H1 (cell line): ENCODE results near the gene PROP1. TPM values are rescaled to one million over a fixed set of nuclear protein-coding genes. Genes with fewer than 3 reads are reported as not detected.

Experiments used
- CTCF ChIA-PET: fragments of 300-600 bp; sonication (Branson Sonifier 250); formaldehyde crosslinking; loops from one replicate; lab custom pipeline; 2021; ENCODE audit not compliant: partially characterized antibody; lab: Charles Lee
- POLR2A ChIA-PET: fragments of 300-600 bp; sonication (Branson Sonifier 250); formaldehyde crosslinking; loops from one replicate; lab custom pipeline; 2021; ENCODE audit warnings: inconsistent platforms; ENCODE audit not compliant: partially characterized antibody; lab: Charles Lee
- DNase-seq, 2 experiments: peaks; one replicate each; pipeline versions ENCODE4 v3.0.0 to v3.0.0-alpha.2; 2010 to 2022; ENCODE audit warnings: low spot score in 2 of 2, low read depth in 1 of 2, mixed read lengths in 1 of 2
- FAIRE-seq: peaks from 2 replicates; lab custom pipeline; 2011; peaks lifted over from hg19 to GRCh38; lab: Jason Lieb, UNC
- H2AFZ ChIP-seq: 2 replicates; pipeline ENCODE4 v1.8.1; 2012; ENCODE audit warnings: low read length, inconsistent platforms
- H2AK5ac ChIP-seq: 2 replicates; pipeline ENCODE4 v1.6.1; 2013; ENCODE audit warnings: low read depth, low read length
- H2BK120ac ChIP-seq: replicated peaks from 2 replicates; pipeline ENCODE3; 2013; ENCODE audit warnings: low read depth, low read length, inconsistent platforms
- H2BK12ac ChIP-seq: 2 replicates; pipeline ENCODE4 v1.6.1; 2013; ENCODE audit warnings: low read depth, low read length
- H2BK15ac ChIP-seq: 2 replicates; pipeline ENCODE4 v1.6.1; 2013; ENCODE audit warnings: low read length
- H2BK20ac ChIP-seq: 2 replicates; pipeline ENCODE4 v1.6.1; 2013; ENCODE audit warnings: low read length
- H2BK5ac ChIP-seq: 2 replicates; pipeline ENCODE4 v1.6.1; 2013; ENCODE audit warnings: low read depth, low read length
- H3K14ac ChIP-seq: 2 replicates; pipeline ENCODE4 v1.6.1; 2013; ENCODE audit warnings: inconsistent platforms; ENCODE audit not compliant: insufficient read length
- H3K18ac ChIP-seq: 2 replicates; pipeline ENCODE4 v1.6.1; 2013; ENCODE audit warnings: low read length; ENCODE audit errors: extremely low read depth
- H3K23ac ChIP-seq: 2 replicates; pipeline ENCODE4 v1.6.1; 2013; ENCODE audit warnings: inconsistent platforms; ENCODE audit not compliant: insufficient read length
- H3K23me2 ChIP-seq: 2 replicates; pipeline ENCODE4 v1.6.1; 2013; ENCODE audit warnings: low read depth, low read length
- H3K27ac ChIP-seq: 2 replicates; pipeline ENCODE4 v1.6.1; 2011; ENCODE audit warnings: low read depth, low read length, inconsistent platforms
- H3K27me3 ChIP-seq, 4 experiments: replicated peaks in 1 of 4; 1 replicate in 1 of 4; 2 replicates in 3 of 4; pipeline versions ENCODE4 v1.6.1 to v1.8.1; 2011 to 2013; ENCODE audit warnings: low read length in 3 of 4, mild to moderate bottlenecking in 3 of 4, inconsistent platforms in 2 of 4, mixed read lengths in 2 of 4, moderate library complexity in 1 of 4; ENCODE audit not compliant: control insufficient read depth in 3 of 4, insufficient read depth in 3 of 4; ENCODE audit errors: extremely low read depth in 1 of 4
- H3K36me3 ChIP-seq, 4 experiments: 2 replicates each; pipeline versions ENCODE4 v1.6.1 to v1.8.1; 2011 to 2013; ENCODE audit warnings: mild to moderate bottlenecking in 4 of 4, low read length in 3 of 4, moderate library complexity in 2 of 4, control low read depth in 1 of 4, inconsistent platforms in 1 of 4; ENCODE audit not compliant: insufficient read depth in 4 of 4, control insufficient read depth in 2 of 4
- H3K4ac ChIP-seq: replicated peaks from 2 replicates; pipeline ENCODE3; 2013; ENCODE audit warnings: low read length, low read depth, mixed read lengths, inconsistent platforms; ENCODE audit not compliant: insufficient read length
- H3K4me1 ChIP-seq, 4 experiments: replicated peaks in 1 of 4; 1 replicate in 1 of 4; 2 replicates in 3 of 4; pipeline versions ENCODE4 v1.6.1 to v1.8.1; 2011 to 2013; ENCODE audit warnings: low read length in 3 of 4, inconsistent platforms in 2 of 4, mixed read lengths in 1 of 4; ENCODE audit not compliant: insufficient read depth in 4 of 4, control insufficient read depth in 3 of 4
- H3K4me2 ChIP-seq, 2 experiments: 2 replicates each; pipeline versions ENCODE4 v1.6.1 to v1.8.1; 2011 to 2013; ENCODE audit warnings: low read depth in 2 of 2, low read length in 2 of 2, control low read depth in 1 of 2, inconsistent platforms in 1 of 2, mild to moderate bottlenecking in 1 of 2; ENCODE audit not compliant: insufficient read depth in 1 of 2
- H3K4me3 ChIP-seq, 4 experiments: fragments of 200-600, 300-600 bp in 1 of 4; sonication (generic), shearing (Covaris generic), sonication (Bioruptor Twin) in 1 of 4; 2 replicates each; pipeline versions ENCODE4 v1.5.1 to v1.8.1; 2011 to 2016; ENCODE audit warnings: low read length in 4 of 4, low read depth in 3 of 4, control low read depth in 2 of 4, inconsistent platforms in 2 of 4, mild to moderate bottlenecking in 2 of 4, mixed read lengths in 1 of 4, moderate library complexity in 1 of 4; ENCODE audit not compliant: insufficient read depth in 2 of 4; ENCODE audit errors: extremely low read depth in 1 of 4
- H3K56ac ChIP-seq: replicated peaks from 2 replicates; pipeline ENCODE3; 2013; ENCODE audit warnings: low read depth, mild to moderate bottlenecking, mixed read lengths, low read length, inconsistent platforms; ENCODE audit not compliant: insufficient read length
- H3K79me1 ChIP-seq: 2 replicates; pipeline ENCODE4 v1.6.1; 2013; ENCODE audit warnings: low read depth, low read length, control low read depth
- H3K79me2 ChIP-seq, 2 experiments: 2 replicates each; pipeline versions ENCODE4 v1.6.1 to v1.8.1; 2012 to 2013; ENCODE audit warnings: low read length in 2 of 2, mild to moderate bottlenecking in 2 of 2, inconsistent platforms in 1 of 2; ENCODE audit not compliant: insufficient read depth in 2 of 2, control insufficient read depth in 1 of 2
- H3K9ac ChIP-seq, 4 experiments: replicated peaks in 1 of 4; 1 replicate in 1 of 4; 2 replicates in 3 of 4; pipeline versions ENCODE4 v1.6.1 to v1.8.1; 2011 to 2013; ENCODE audit warnings: low read depth in 3 of 4, low read length in 3 of 4, control low read depth in 2 of 4, mild to moderate bottlenecking in 2 of 4, moderate library complexity in 2 of 4, inconsistent platforms in 1 of 4; ENCODE audit errors: extremely low read depth in 1 of 4
- H3K9me3 ChIP-seq, 2 experiments: 2 replicates each; pipeline versions ENCODE4 v1.6.1 to v1.8.1; 2012 to 2013; ENCODE audit warnings: mild to moderate bottlenecking in 2 of 2, moderate library complexity in 2 of 2, control low read depth in 1 of 2, inconsistent platforms in 1 of 2, low read depth in 1 of 2, low read length in 1 of 2, mixed read lengths in 1 of 2; ENCODE audit not compliant: insufficient read depth in 2 of 2
- H4K20me1 ChIP-seq, 2 experiments: replicated peaks in 1 of 2; 2 replicates each; pipeline versions ENCODE3 to v1.8.1; 2011 to 2013; ENCODE audit warnings: inconsistent platforms in 2 of 2, low read length in 2 of 2, mild to moderate bottlenecking in 1 of 2; ENCODE audit not compliant: insufficient read depth in 2 of 2, control insufficient read depth in 1 of 2
- H4K5ac ChIP-seq: 2 replicates; pipeline ENCODE4 v1.6.1; 2013; ENCODE audit warnings: low read length, low read depth, mixed read lengths, inconsistent platforms; ENCODE audit not compliant: insufficient read length
- H4K8ac ChIP-seq: 2 replicates; pipeline ENCODE4 v1.8.0; 2013; ENCODE audit warnings: mild to moderate bottlenecking, moderate library complexity, low read length, inconsistent platforms; ENCODE audit not compliant: insufficient read depth; ENCODE audit errors: extremely low read depth
- H4K91ac ChIP-seq: replicated peaks from 2 replicates; pipeline ENCODE3; 2013; ENCODE audit warnings: low read length, mixed read lengths, inconsistent platforms; ENCODE audit not compliant: insufficient read length
- ASH2L ChIP-seq: fragments of 200-600, 300-600 bp; sonication (generic); IDR thresholded peaks from one replicate; pipeline ENCODE4 v1.7.1; 2017; ENCODE audit warnings: low read length
- BRCA1 ChIP-seq: IDR thresholded peaks from 2 replicates; pipeline ENCODE4 v1.6.1; 2012; ENCODE audit warnings: low read depth, low read length, improper control_type of control experiment
- EGR1 ChIP-seq: IDR thresholded peaks from 2 replicates; pipeline ENCODE4 v1.6.1; 2011; ENCODE audit warnings: low read depth, low read length, borderline replicate concordance
- HDAC2 ChIP-seq, 2 experiments: fragments of 300-600 bp in 1 of 2; sonication (generic) in 1 of 2; IDR thresholded peaks; 2 replicates each; pipeline ENCODE4 v1.6.1; 2011 to 2012; ENCODE audit warnings: low read depth in 2 of 2, low read length in 2 of 2, mild to moderate bottlenecking in 2 of 2, moderate library complexity in 2 of 2, borderline replicate concordance in 1 of 2, inconsistent platforms in 1 of 2
- JUND ChIP-seq: IDR thresholded peaks from 2 replicates; pipeline ENCODE4 v1.6.1; 2011; ENCODE audit warnings: mild to moderate bottlenecking, improper control_type of control experiment, low read length
- RXRA ChIP-seq: IDR thresholded peaks from 2 replicates; pipeline ENCODE4 v1.6.1; 2011; ENCODE audit warnings: low read depth, mild to moderate bottlenecking, low read length, moderate library complexity; ENCODE audit not compliant: insufficient read depth
- SRF ChIP-seq: IDR thresholded peaks from 2 replicates; pipeline ENCODE4 v1.6.1; 2011; ENCODE audit warnings: mild to moderate bottlenecking, low read depth, low read length, moderate library complexity
- TEAD4 ChIP-seq: IDR thresholded peaks from 2 replicates; pipeline ENCODE4 v1.6.1; 2012; ENCODE audit warnings: low read depth, low read length, inconsistent platforms, mixed read lengths
- WGBS, 2 experiments: shearing (Covaris generic) in 1 of 2; methylation state at CpG; one replicate each; pipeline versions ENCODE4 v1.1.6 to v1.1.7; 2013 to 2015; ENCODE audit warnings: low lambda C conversion rate in 2 of 2, mixed read lengths in 2 of 2, inconsistent platforms in 1 of 2, low coverage in 1 of 2, missing lambda C conversion rate in 1 of 2; ENCODE audit not compliant: insufficient replicate concordance in 2 of 2, insufficient coverage in 1 of 2, insufficient read length in 1 of 2; ENCODE audit errors: extremely low coverage in 1 of 2, missing lambda C conversion rate in 1 of 2; 5-methylcytosine and 5-hydroxymethylcytosine counted together
- polyA plus RNA-seq, 7 experiments: library from polyadenylated mRNA; depleted of rRNA in 3 of 7; stranded (reverse) in 5 of 7; unstranded in 2 of 7; fragments of >200 nt in 5 of 7; fragments of 200-250 nt in 2 of 7; gene quantifications; 1 replicate in 5 of 7; 2 replicates in 1 of 7; 4 replicates in 1 of 7; pipeline versions ENCODE4 v1.2.1 to v1.2.3, GENCODE V29; 2011 to 2013; ENCODE audit warnings: missing spikeins in 2 of 7, mixed read lengths in 2 of 7
- total RNA-seq: library from RNA; stranded (reverse); fragmentation: NEBNext Ultra II Directional; extraction: Animal tissue kit (Norgen Biotek cat#: 25700); gene quantifications from 2 replicates; pipeline ENCODE4 v1.2.1, GENCODE V29; 2021
- TF ChIP-seq, protein P1 (sequence below): IDR thresholded peaks from 2 replicates; pipeline ENCODE4 v1.6.1; 2011; ENCODE audit warnings: low read length, improper control_type of control experiment
- TF ChIP-seq, protein P2 (sequence below): IDR thresholded peaks from 2 replicates; pipeline ENCODE4 v1.6.1; 2012; ENCODE audit warnings: inconsistent platforms

The PROP1 gene
- total and polyA plus RNA-seq, 2 of the 8 experiments (the other 6 are each of a cell fraction or from before 2014, with no cell fraction given), result not detected

DNA sequence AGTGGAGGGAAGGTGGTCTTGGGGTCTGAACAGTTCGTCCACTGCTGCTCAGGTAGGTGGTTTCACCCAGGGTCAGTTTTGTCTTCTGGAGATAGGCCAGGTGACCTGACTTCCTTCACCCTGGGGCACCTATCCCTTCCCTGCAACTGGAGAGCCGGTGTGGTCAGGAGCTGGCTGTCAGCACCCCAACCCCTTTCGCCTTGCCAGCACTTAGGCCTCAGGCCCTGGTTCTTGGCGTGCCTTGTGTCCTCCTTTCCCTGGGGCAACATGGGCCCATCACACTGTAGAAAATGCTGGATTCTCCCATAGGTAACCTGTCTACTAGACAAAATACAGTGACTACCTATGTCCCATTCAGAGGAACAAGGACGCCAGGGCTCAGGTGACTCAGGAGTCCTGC is 13.1 kb downstream of the PROP1 start:
- no peaks in the 10 kb centered on the region for H3K79me1 ChIP-seq
- H3K23ac ChIP-seq, result no peak overlapping the region
- H3K4me2 ChIP-seq, result no peak overlapping the region
- no peaks in the 10 kb centered on the region; the same call in 1 of the 2 replicates for H3K23me2 ChIP-seq
- no peak overlapping the region for H2BK20ac ChIP-seq
- no peaks in the 10 kb centered on the region for H3K79me2 ChIP-seq
- H2AK5ac ChIP-seq, result peak overlapping the region; percentile 13; the same call in 1 of the 2 replicates
- H2BK12ac ChIP-seq, result no peak overlapping the region
- no peak overlapping the region for H2AFZ ChIP-seq
- peak overlapping the region; percentile 38 for H3K4ac ChIP-seq
- H4K8ac ChIP-seq, result 0 out of 2 replicates have a peak overlapping the region, but pooled peaks have one; percentile 0
- TF ChIP-seq JUND (no peak), HDAC2 (IDR thresholded peaks at IDR 0.05; ENCODE audit: borderline replicate concordance in 1 of 2, low read depth in 2 of 2, low read length in 2 of 2) (no peak), SRF (no peak), EGR1 (no peak), TEAD4 (no peak), RXRA (no peak), ASH2L (no peak), BRCA1 (no peak)
- TF ChIP-seq, protein P1, sequence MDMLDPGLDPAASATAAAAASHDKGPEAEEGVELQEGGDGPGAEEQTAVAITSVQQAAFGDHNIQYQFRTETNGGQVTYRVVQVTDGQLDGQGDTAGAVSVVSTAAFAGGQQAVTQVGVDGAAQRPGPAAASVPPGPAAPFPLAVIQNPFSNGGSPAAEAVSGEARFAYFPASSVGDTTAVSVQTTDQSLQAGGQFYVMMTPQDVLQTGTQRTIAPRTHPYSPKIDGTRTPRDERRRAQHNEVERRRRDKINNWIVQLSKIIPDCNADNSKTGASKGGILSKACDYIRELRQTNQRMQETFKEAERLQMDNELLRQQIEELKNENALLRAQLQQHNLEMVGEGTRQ, result no peak
- TF ChIP-seq, protein P2, sequence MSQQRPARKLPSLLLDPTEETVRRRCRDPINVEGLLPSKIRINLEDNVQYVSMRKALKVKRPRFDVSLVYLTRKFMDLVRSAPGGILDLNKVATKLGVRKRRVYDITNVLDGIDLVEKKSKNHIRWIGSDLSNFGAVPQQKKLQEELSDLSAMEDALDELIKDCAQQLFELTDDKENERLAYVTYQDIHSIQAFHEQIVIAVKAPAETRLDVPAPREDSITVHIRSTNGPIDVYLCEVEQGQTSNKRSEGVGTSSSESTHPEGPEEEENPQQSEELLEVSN, result no peak
- TF ChIP-seq, all 59 proteins: peak for 0
- WGBS, 2 experiments, result 87% methylated on average over 5 of the region's 5 CpGs; no CpG with 5 or more reads in 1 of the 2 experiments
- H2BK15ac ChIP-seq, result no peak overlapping the region
- H3K4me1 ChIP-seq, result peaks cover 0 to 10% (median 6%) of the 10 kb centered on the region in 4 experiments; a peak in 3 of 7 replicates
- H4K20me1 ChIP-seq, result no peaks in the 10 kb centered on the region
- no peak overlapping the region for H4K91ac ChIP-seq
- H3K4me3 ChIP-seq, result no peak overlapping the region
- ChIA-PET POLR2A (interaction anchor here (0.7 to 1.5 kb wide), 4 partner anchors 79 to 171 kb away, joined by 3 to 5 read pairs (median 4); partner anchors contain the start of gene NHP2), CTCF (interaction anchor here (0.6 to 2.7 kb wide), 13 partner anchors 10 to 141 kb away, joined by 3 to 31 read pairs (median 3); no protein-coding TSS in a partner anchor)
- DNase-seq, result no peak
- peaks cover 4 to 43% (median 26%) of the 10 kb centered on the region in 4 experiments; a peak in 6 of 7 replicates for H3K27me3 ChIP-seq
- no peak overlapping the region for H3K9ac ChIP-seq
- no peaks in the 10 kb centered on the region for H3K36me3 ChIP-seq
- no peak overlapping the region for H3K18ac ChIP-seq
- no peak overlapping the region for H2BK120ac ChIP-seq
- FAIRE-seq, result no peak
- H3K14ac ChIP-seq, result no peak overlapping the region
- H2BK5ac ChIP-seq, result no peak overlapping the region; the same call in 1 of the 2 replicates
- no peak overlapping the region for H3K27ac ChIP-seq
- H3K9me3 ChIP-seq, result no peaks in the 10 kb centered on the region
- no peak overlapping the region for H4K5ac ChIP-seq
- H3K56ac ChIP-seq, result no peak overlapping the region
